IMR-90 (cell line): ENCODE results near the gene RAI1. TPM values are rescaled to one million over a fixed set of nuclear protein-coding genes. Genes with fewer than 3 reads are reported as not detected.

Experiments
- ATAC-seq: fragments of 200-7000 bp; cut with Tn5 transposase; 2 replicates; pipeline ENCODE4 v1.9.1; 2020; ENCODE audit warnings: low read depth, mild to moderate bottlenecking, moderate library complexity
- BruUV-seq: library from RNA; stranded (reverse); fragments of 400-500 nt; replicated peaks from 2 replicates; lab custom pipeline; 2021; lab: Mats Ljungman, UMichigan
- CTCF ChIA-PET: fragments of 300-600 bp; formaldehyde crosslinking; extraction: SDS; loops from one replicate; lab custom pipeline; 2021; ENCODE audit warnings: antibody characterized with exemption; lab: Yijun Ruan, JAX
- POLR2A ChIA-PET: fragments of 300-600 bp; sonication (Branson Sonifier 250); formaldehyde crosslinking; loops from one replicate; lab custom pipeline; 2022; ENCODE audit warnings: antibody characterized with exemption; ENCODE audit not compliant: unreplicated experiment; lab: Charles Lee
- DNase-seq: peaks from one replicate; pipeline ENCODE4 v3.0.0; 2013
- H2AFZ ChIP-seq: replicated peaks from 2 replicates; pipeline ENCODE3; 2013; ENCODE audit warnings: low read length, mild to moderate bottlenecking; ENCODE audit not compliant: poor library complexity
- H2AK5ac ChIP-seq: 2 replicates; pipeline ENCODE4 v1.6.1; 2013; ENCODE audit warnings: low read depth, low read length, inconsistent platforms
- H2AK9ac ChIP-seq: replicated peaks from 2 replicates; pipeline ENCODE3; 2013; ENCODE audit warnings: mild to moderate bottlenecking, low read depth, low read length, moderate library complexity; ENCODE audit not compliant: poor library complexity
- H2BK120ac ChIP-seq: 2 replicates; pipeline ENCODE4 v1.6.1; 2013; ENCODE audit warnings: low read depth, low read length, inconsistent platforms
- H2BK15ac ChIP-seq: 3 replicates; pipeline ENCODE4 v1.6.1; 2013; ENCODE audit warnings: low read depth, low read length, inconsistent platforms
- H2BK20ac ChIP-seq: 2 replicates; pipeline ENCODE4 v1.6.1; 2013; ENCODE audit warnings: low read depth, mild to moderate bottlenecking, inconsistent platforms, low read length, moderate library complexity
- H2BK5ac ChIP-seq: 2 replicates; pipeline ENCODE4 v1.6.1; 2013; ENCODE audit warnings: mild to moderate bottlenecking, low read depth, low read length, inconsistent platforms; ENCODE audit not compliant: poor library complexity, severe bottlenecking
- H3K14ac ChIP-seq: replicated peaks from 2 replicates; pipeline ENCODE4 v1.6.1; 2013; ENCODE audit warnings: low read depth, low read length, inconsistent platforms
- H3K18ac ChIP-seq: 2 replicates; pipeline ENCODE4 v1.6.1; 2013; ENCODE audit warnings: low read depth, low read length, control low read depth
- H3K23ac ChIP-seq: 2 replicates; pipeline ENCODE4 v1.6.1; 2013; ENCODE audit warnings: low read depth, low read length, inconsistent platforms
- H3K27ac ChIP-seq: 2 replicates; pipeline ENCODE4 v1.5.1; 2013; ENCODE audit warnings: mild to moderate bottlenecking, control low read depth, low read length; ENCODE audit not compliant: insufficient read depth
- H3K27me3 ChIP-seq: 2 replicates; pipeline ENCODE4 v1.6.1; 2013; ENCODE audit warnings: low read length; ENCODE audit not compliant: control insufficient read depth, insufficient read depth
- H3K36me3 ChIP-seq: 2 replicates; pipeline ENCODE4 v1.6.1; 2013; ENCODE audit warnings: low read length, mixed read lengths; ENCODE audit not compliant: control insufficient read depth, insufficient read depth
- H3K4ac ChIP-seq: 2 replicates; pipeline ENCODE4 v1.6.1; 2013; ENCODE audit warnings: low read depth, low read length, inconsistent platforms
- H3K4me1 ChIP-seq: 2 replicates; pipeline ENCODE4 v1.6.1; 2013; ENCODE audit warnings: low read length, mixed read lengths; ENCODE audit not compliant: control insufficient read depth, insufficient read depth
- H3K4me2 ChIP-seq: 2 replicates; pipeline ENCODE4 v1.6.1; 2013; ENCODE audit warnings: low read depth, mild to moderate bottlenecking, control low read depth, low read length, moderate library complexity
- H3K4me3 ChIP-seq: 2 replicates; pipeline ENCODE4 v1.5.1; 2013; ENCODE audit warnings: low read depth, mild to moderate bottlenecking, control low read depth, low read length, moderate library complexity; ENCODE audit not compliant: insufficient read depth
- H3K56ac ChIP-seq: 2 replicates; pipeline ENCODE4 v1.6.1; 2013; ENCODE audit warnings: low read length, inconsistent platforms; ENCODE audit not compliant: insufficient read depth; ENCODE audit errors: extremely low read depth
- H3K79me1 ChIP-seq, 2 experiments: 2 replicates each; pipeline ENCODE4 v1.6.1; 2013; ENCODE audit warnings: low read length in 2 of 2, inconsistent platforms in 1 of 2, low read depth in 1 of 2
- H3K9ac ChIP-seq: 2 replicates; pipeline ENCODE4 v1.6.1; 2013; ENCODE audit warnings: low read depth, low read length, control low read depth
- H3K9me1 ChIP-seq: 2 replicates; pipeline ENCODE4 v1.6.1; 2013; ENCODE audit warnings: low read length, inconsistent platforms; ENCODE audit not compliant: insufficient read depth
- H3K9me3 ChIP-seq: 2 replicates; pipeline ENCODE4 v1.6.1; 2013; ENCODE audit warnings: low read length; ENCODE audit not compliant: control insufficient read depth, insufficient read depth
- H4K20me1 ChIP-seq: 2 replicates; pipeline ENCODE4 v1.6.1; 2013; ENCODE audit warnings: low read length, inconsistent platforms; ENCODE audit not compliant: insufficient read depth
- H4K5ac ChIP-seq: 2 replicates; pipeline ENCODE4 v1.6.1; 2013; ENCODE audit warnings: mild to moderate bottlenecking, low read depth, low read length, control low read depth
- H4K8ac ChIP-seq, 2 experiments: 2 replicates each; pipeline ENCODE4 v1.6.1; 2013; ENCODE audit warnings: low read depth in 2 of 2, low read length in 2 of 2, control low read depth in 1 of 2, inconsistent platforms in 1 of 2
- H4K91ac ChIP-seq: 2 replicates; pipeline ENCODE4 v1.6.1; 2013; ENCODE audit warnings: low read depth, low read length, inconsistent platforms; ENCODE audit not compliant: insufficient read depth
- CHD1 ChIP-seq: IDR thresholded peaks from 2 replicates; pipeline ENCODE4 v1.6.1; 2012; ENCODE audit warnings: low read depth, low read length, improper control_type of control experiment
- FOS ChIP-seq: fragments of 150-350 bp; IDR thresholded peaks from 2 replicates; pipeline ENCODE4 v1.6.1; 2016; ENCODE audit warnings: low read depth, low read length
- MAFK ChIP-seq: IDR thresholded peaks from 2 replicates; pipeline ENCODE4 v1.6.1; 2012; ENCODE audit warnings: low read depth, low read length, improper control_type of control experiment
- POLR2A ChIP-seq: IDR thresholded peaks from 2 replicates; pipeline ENCODE4 v1.6.1; 2012; ENCODE audit warnings: mild to moderate bottlenecking, low read depth, low read length
- RAD21 ChIP-seq: IDR thresholded peaks from 2 replicates; pipeline ENCODE4 v1.6.1; 2012; ENCODE audit warnings: low read length, improper control_type of control experiment
- RCOR1 ChIP-seq: IDR thresholded peaks from 2 replicates; pipeline ENCODE4 v1.6.1; 2012; ENCODE audit warnings: mild to moderate bottlenecking, low read length, improper control_type of control experiment; ENCODE audit not compliant: insufficient replicate concordance
- RFX5 ChIP-seq: IDR thresholded peaks from 2 replicates; pipeline ENCODE4 v1.8.0; 2012; ENCODE audit warnings: low read depth, mild to moderate bottlenecking, low read length, moderate library complexity
- WGBS, 2 experiments: methylation state at CpG; one replicate each; pipeline versions ENCODE4 v1.1.5 to v1.1.7; 2013; ENCODE audit warnings: missing lambda C conversion rate in 2 of 2; ENCODE audit not compliant: insufficient read length in 1 of 2; ENCODE audit errors: extremely low coverage in 2 of 2; 5-methylcytosine and 5-hydroxymethylcytosine counted together
- dilution Hi-C: fragments of 300-500 bp; cut with HindIII; formaldehyde crosslinking; loops from one replicate; pipeline ENCODE4 v1.14.3; 2018; ENCODE audit warnings: low sequenced_read_pairs; ENCODE audit not compliant: unreplicated experiment
- in situ Hi-C: fragments of 300-500 bp; cut with MboI; formaldehyde crosslinking; loops from 3 replicates; pipeline ENCODE4 v1.14.3; 2019; ENCODE audit warnings: low sequenced_read_pairs, inconsistent platforms, mixed read lengths
- intact Hi-C: fragments of 100-400 bp; cut with micrococcal nuclease; formaldehyde crosslinking; loops from 2 replicates; pipeline ENCODE4 v1.10.0; 2022
- polyA plus RNA-seq, 3 experiments: library from polyadenylated mRNA; depleted of rRNA; stranded (reverse); fragments of >200 nt; gene quantifications; 2 replicates each; pipeline ENCODE4 v1.2.3, GENCODE V29; 2012; ENCODE audit warnings: low replicate concordance in 1 of 3
- total RNA-seq: library from RNA; depleted of rRNA; stranded (reverse); fragments of >200 nt; gene quantifications from 2 replicates; pipeline ENCODE4 v1.2.3, GENCODE V29; 2012

Gene RAI1
- total and polyA plus RNA-seq, 2 of the 4 experiments (the other 2 are of a cell fraction) = 1.8 to 10.5 TPM

DNA sequence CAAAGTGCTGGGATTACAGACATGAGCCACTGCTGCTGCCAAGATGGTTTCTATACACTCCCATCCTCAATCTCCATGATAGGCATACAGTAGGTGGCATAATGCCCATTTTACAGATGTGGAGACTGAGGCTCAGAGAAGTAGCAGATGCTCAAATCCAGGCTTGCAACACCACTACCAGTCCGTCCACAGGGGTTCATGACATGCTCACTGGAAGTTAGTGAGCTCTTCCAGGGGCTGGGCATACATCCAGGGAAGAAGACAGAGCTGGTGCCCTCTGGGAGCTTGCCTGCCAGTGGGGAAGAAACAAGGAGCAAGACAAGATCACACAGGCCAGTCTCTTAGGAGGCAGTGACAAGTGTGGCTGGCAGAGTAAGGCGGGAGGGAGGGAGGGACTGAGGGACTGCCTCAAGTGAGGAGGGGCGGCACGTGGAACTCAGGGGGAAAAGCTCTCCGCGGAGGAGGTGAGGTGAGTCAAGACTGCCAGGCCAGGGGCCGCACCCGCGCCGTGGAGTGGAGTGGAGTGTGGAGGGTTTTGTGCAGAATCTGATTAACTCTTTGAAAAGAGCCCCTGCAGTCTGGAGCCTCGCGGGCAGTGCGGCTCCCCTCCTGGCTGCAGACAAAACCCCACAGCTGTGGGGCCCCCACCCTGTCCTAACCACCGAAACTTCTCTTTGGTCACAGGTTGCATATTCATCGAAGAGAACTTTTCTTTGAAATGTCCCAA, 127.6 kb downstream of the RAI1 start:
- Histone ChIP-seq H3K79me1 (peaks cover 9 to 52% of the 10 kb centered on the region in 2 experiments; a peak in 2 of 4 replicates), H3K9me3 (no peaks in the 10 kb centered on the region), H2BK20ac (no peak overlapping the region), H3K9me1 (no peaks in the 10 kb centered on the region), H3K4ac (no peak overlapping the region), H3K56ac (no peak overlapping the region), H3K23ac (peak overlapping the region; percentile 24), H3K14ac (no peak overlapping the region), H3K4me1 (peaks cover 11% of the 10 kb centered on the region), H4K91ac (no peak overlapping the region), H2AK5ac (no peak overlapping the region), H2BK120ac (no peak overlapping the region), H3K27me3 (no peaks in the 10 kb centered on the region), H2AFZ (peak overlapping the region; percentile 8), H4K20me1 (peaks cover 57% of the 10 kb centered on the region), H3K9ac (no peak overlapping the region), H3K4me2 (no peak overlapping the region), H3K36me3 (peaks cover 62% of the 10 kb centered on the region), H2BK5ac (no peak overlapping the region), H3K18ac (no peak overlapping the region), H4K8ac (no peak overlapping the region), H2AK9ac (peak overlapping the region; percentile 12), H4K5ac (no peak overlapping the region), H3K4me3 (no peak overlapping the region), H2BK15ac (no peak overlapping the region), H3K27ac (no peak overlapping the region)
- ATAC-seq (no peak), DNase-seq (peak; percentile 37)
- in situ Hi-C loops = no loop called here
- TF ChIP-seq POLR2A (no peak), FOS (no peak), CHD1 (no peak), MAFK (no peak), RAD21 (no peak), RFX5 (no peak), RCOR1 (no peak)
- POLR2A ChIA-PET = no interaction called here
- CTCF ChIA-PET = interaction anchor here (0.7 kb wide), 1 partner anchor 111 kb away, joined by 3 read pairs; no protein-coding TSS in a partner anchor
- intact Hi-C loops = no loop called here
- dilution Hi-C loops = no loop called here
- 70% methylated on average over 6 of the region's 15 CpGs; no CpG with 5 or more reads in 1 of the 2 experiments for WGBS, 2 experiments
- BruUV-seq = no TSS peak
